Progenitor cell of endocrine pancreas (in vitro differentiated cells): ENCODE data around the gene RGS4. TPM values are rescaled to one million over a fixed set of nuclear protein-coding genes. Genes with fewer than 3 reads are reported as not detected.

ENCODE experiments used
- DNase-seq: peaks from one replicate; pipeline ENCODE4 v3.0.0; 2021; ENCODE audit warnings: low spot score; ENCODE audit not compliant: unreplicated experiment
- H3K27ac Mint-ChIP-seq: 2 replicates; pipeline ENCODE4 v1.8.0; 2021; ENCODE audit warnings: mild to moderate bottlenecking, moderate library complexity, mixed read lengths
- H3K27me3 Mint-ChIP-seq: 2 replicates; pipeline ENCODE4 v1.8.0; 2021; ENCODE audit warnings: mixed read lengths
- H3K36me3 Mint-ChIP-seq: 2 replicates; pipeline ENCODE4 v1.8.0; 2022; ENCODE audit warnings: mixed read lengths; ENCODE audit not compliant: insufficient read depth
- H3K4me1 Mint-ChIP-seq: 2 replicates; pipeline ENCODE4 v1.8.0; 2021; ENCODE audit warnings: low read depth, mixed read lengths
- H3K4me3 Mint-ChIP-seq: 2 replicates; pipeline ENCODE4 v1.8.0; 2021; ENCODE audit warnings: low read depth, mild to moderate bottlenecking, moderate library complexity, mixed read lengths
- H3K9me3 Mint-ChIP-seq: 2 replicates; pipeline ENCODE4 v1.8.0; 2021; ENCODE audit warnings: low read depth, mixed read lengths
- CTCF ChIP-seq: fragments of 200-600 bp; sonication (generic); IDR thresholded peaks from one replicate; pipeline ENCODE4 v1.5.0; 2021; ENCODE audit warnings: antibody characterized with exemption, mild to moderate bottlenecking; ENCODE audit not compliant: unreplicated experiment
- total RNA-seq: library from RNA; stranded (reverse); gene quantifications from 2 replicates; pipeline ENCODE4 v1.2.1, GENCODE V29; 2021

Gene RGS4
- total RNA-seq, 1 donor from 2014 or later = 12.1 TPM

- Mint-ChIP-seq H3K36me3 (no peaks in the 10 kb centered on the region), H3K27ac (no peak overlapping the region), H3K4me1 (no peaks in the 10 kb centered on the region), H3K9me3 (no peaks in the 10 kb centered on the region), H3K27me3 (no peaks in the 10 kb centered on the region), H3K4me3 (no peak overlapping the region)
- DNase-seq = no peak
- TF ChIP-seq CTCF = no peak
These were observed 8.0 kb downstream of the RGS4 start for GRCh38 chr1:163076981-163077761.

- no peak for DNase-seq
- Mint-ChIP-seq H3K4me3 (no peak overlapping the region), H3K36me3 (no peaks in the 10 kb centered on the region), H3K9me3 (no peaks in the 10 kb centered on the region), H3K27me3 (no peaks in the 10 kb centered on the region), H3K4me1 (no peaks in the 10 kb centered on the region), H3K27ac (no peak overlapping the region)
- no peak for TF ChIP-seq CTCF
These were observed 13.8 kb downstream of the RGS4 start for GRCh38 chr1:163082971-163083370.

- H3K4me1 Mint-ChIP-seq = no peaks in the 10 kb centered on the region
- H3K36me3 Mint-ChIP-seq = no peaks in the 10 kb centered on the region
- H3K4me3 Mint-ChIP-seq = no peak overlapping the region
- no peak for DNase-seq
- no peaks in the 10 kb centered on the region for H3K27me3 Mint-ChIP-seq
- TF ChIP-seq CTCF = no peak
- no peak overlapping the region for H3K27ac Mint-ChIP-seq
- H3K9me3 Mint-ChIP-seq = no peaks in the 10 kb centered on the region
These were observed 14.5 kb downstream of the RGS4 start for GRCh38 chr1:163083690-163084089.

GRCh38 chr1:163084330-163084729 is 15.2 kb downstream of the RGS4 start:
- H3K9me3 Mint-ChIP-seq = no peaks in the 10 kb centered on the region
- no peaks in the 10 kb centered on the region for H3K27me3 Mint-ChIP-seq
- no peak for DNase-seq
- no peak overlapping the region for H3K4me3 Mint-ChIP-seq
- H3K36me3 Mint-ChIP-seq = no peaks in the 10 kb centered on the region
- no peak overlapping the region for H3K27ac Mint-ChIP-seq
- no peaks in the 10 kb centered on the region for H3K4me1 Mint-ChIP-seq
- no peak for TF ChIP-seq CTCF

GRCh38 chr1:163085041-163085903 is 16.1 kb downstream of the RGS4 start:
- Mint-ChIP-seq H3K27me3 (no peaks in the 10 kb centered on the region), H3K36me3 (no peaks in the 10 kb centered on the region)
- TF ChIP-seq CTCF = no peak

More at GRCh38 chr1:163085041-163085903, 16.1 kb downstream of the RGS4 start:
- Mint-ChIP-seq H3K4me3 (no peak overlapping the region), H3K4me1 (no peaks in the 10 kb centered on the region), H3K27ac (no peak overlapping the region), H3K9me3 (no peaks in the 10 kb centered on the region)
- no peak for DNase-seq
